Activated CD4-positive, alpha-beta T cell treated with anti-CD3 and anti-CD28 coated beads for 1 hour (primary cell): ENCODE measurements around the gene CENPO.
A peak's percentile ranks its signal among the peaks of the same experiment; 100 is the strongest.
"Not testable (repeated sequence)": the region's sequence is repeated elsewhere in the genome, so short reads cannot be mapped to it uniquely, and the experiment has no call there.

Experiments used
- DNase-seq: peaks from one replicate; pipeline ENCODE4 v3.0.0-alpha.2; 2020

Gene CENPO

GRCh38 chr2:24824966-24825882 lies 32.0 kb downstream of the CENPO start:
- no peak for DNase-seq

- DNase-seq = no peak
Observed at GRCh38 chr2:24825883-24826772, 32.9 kb downstream of the CENPO start.

- no peak for DNase-seq
Observed at GRCh38 chr2:24826773-24827145, 33.5 kb downstream of the CENPO start.

GRCh38 chr2:24827321-24828237 lies 34.4 kb downstream of the CENPO start:
- DNase-seq = peak; percentile 55

- no peak for DNase-seq
Observed at GRCh38 chr2:24828238-24828996, 35.2 kb downstream of the CENPO start.

- DNase-seq = no peak
Observed at GRCh38 chr2:24830351-24830750, 37.1 kb downstream of the CENPO start.

- no peak for DNase-seq
Observed at GRCh38 chr2:24830786-24831185, 37.6 kb downstream of the CENPO start.

- no peak for DNase-seq
Observed at GRCh38 chr2:24831221-24832072, 38.2 kb downstream of the CENPO start.

- no peak for DNase-seq
Observed at GRCh38 chr2:24832073-24832461, 38.8 kb downstream of the CENPO start.

- DNase-seq = no peak
Observed at GRCh38 chr2:24832521-24832920, 39.3 kb downstream of the CENPO start.

- no peak for DNase-seq
Observed at GRCh38 chr2:24832931-24833701, 39.9 kb downstream of the CENPO start.

GRCh38 chr2:24833821-24834732 lies 40.9 kb downstream of the CENPO start:
- DNase-seq = no peak

- no peak for DNase-seq
Observed at GRCh38 chr2:24834733-24835395, 41.6 kb downstream of the CENPO start.

- not testable (repeated sequence) for DNase-seq
Observed at GRCh38 chr2:24835411-24835810, 42.2 kb downstream of the CENPO start.

- no peak for DNase-seq
Observed at GRCh38 chr2:24836206-24836605, 43.0 kb downstream of the CENPO start.

- no peak for DNase-seq
Observed at GRCh38 chr2:24836706-24837105, 43.5 kb downstream of the CENPO start.

- DNase-seq = no peak
Observed at GRCh38 chr2:24837996-24838513, 44.8 kb downstream of the CENPO start.

GRCh38 chr2:24838541-24838940 lies 45.3 kb downstream of the CENPO start:
- DNase-seq = no peak
